Karpas-422 (cell line): Measurements from ENCODE around the gene COL19A1. TPM values are rescaled to one million over a fixed set of nuclear protein-coding genes. Genes with fewer than 3 reads are reported as not detected.

Source experiments
- DNase-seq: peaks from one replicate; pipeline ENCODE4 v3.0.0-alpha.2; 2015
- H2AFZ ChIP-seq: fragments of 200-600 bp; sonication (generic); 2 replicates; pipeline ENCODE4 v1.6.1; 2014; ENCODE audit warnings: antibody characterized with exemption, low read length, mixed read lengths
- H3K27ac ChIP-seq: fragments of 200-600 bp; sonication (generic); 2 replicates; pipeline ENCODE4 v1.5.1; 2014; ENCODE audit warnings: mild to moderate bottlenecking, low read length, moderate library complexity
- H3K27me3 ChIP-seq: fragments of 200-600 bp; sonication (generic); 2 replicates; pipeline ENCODE4 v1.6.1; 2014; ENCODE audit warnings: low read length, mixed read lengths
- H3K36me3 ChIP-seq: fragments of 200-600 bp; sonication (generic); 2 replicates; pipeline ENCODE4 v1.6.1; 2014; ENCODE audit warnings: low read length, mixed read lengths; ENCODE audit not compliant: insufficient read depth
- H3K4me1 ChIP-seq: fragments of 200-600 bp; sonication (generic); 2 replicates; pipeline ENCODE4 v1.6.1; 2014; ENCODE audit warnings: mild to moderate bottlenecking, low read length, mixed read lengths
- H3K4me2 ChIP-seq: fragments of 200-600 bp; sonication (generic); 2 replicates; pipeline ENCODE4 v1.6.1; 2014; ENCODE audit warnings: low read length, low read depth, mild to moderate bottlenecking; ENCODE audit not compliant: poor library complexity, severe bottlenecking
- H3K4me3 ChIP-seq: fragments of 200-600 bp; sonication (generic); 2 replicates; pipeline ENCODE4 v1.5.1; 2014; ENCODE audit warnings: mild to moderate bottlenecking, antibody characterized with exemption, low read length, mixed read lengths
- H3K79me2 ChIP-seq: fragments of 200-600 bp; sonication (generic); 2 replicates; pipeline ENCODE4 v1.6.1; 2014; ENCODE audit warnings: mild to moderate bottlenecking, low read length, mixed read lengths
- H3K9ac ChIP-seq: fragments of 200-600 bp; sonication (generic); 2 replicates; pipeline ENCODE4 v1.6.0; 2014; ENCODE audit warnings: low read length
- H3K9me2 ChIP-seq: fragments of 200-600 bp; sonication (generic), shearing (Covaris generic); replicated peaks from 2 replicates; pipeline ENCODE4 v1.6.0; 2014; ENCODE audit warnings: mild to moderate bottlenecking, low read length, moderate library complexity; ENCODE audit not compliant: insufficient read depth
- H3K9me3 ChIP-seq: fragments of 300-700, 200-600 bp; sonication (generic); 2 replicates; pipeline ENCODE4 v1.6.1; 2014; ENCODE audit warnings: low read length, mixed read lengths
- H4K20me1 ChIP-seq: fragments of 200-600 bp; sonication (generic); 2 replicates; pipeline ENCODE4 v1.6.1; 2014; ENCODE audit warnings: mild to moderate bottlenecking, antibody characterized with exemption, low read length, low read depth; ENCODE audit not compliant: insufficient read depth
- total RNA-seq: library from RNA; depleted of rRNA; stranded (reverse); fragments of >200 nt; shearing (Covaris generic); gene quantifications from 2 replicates; pipeline ENCODE4 v1.2.3, GENCODE V29; 2014; ENCODE audit warnings: low replicate concordance

COL19A1 gene
- total RNA-seq, 1 experiment from 2014 or later, result not detected

DNA sequence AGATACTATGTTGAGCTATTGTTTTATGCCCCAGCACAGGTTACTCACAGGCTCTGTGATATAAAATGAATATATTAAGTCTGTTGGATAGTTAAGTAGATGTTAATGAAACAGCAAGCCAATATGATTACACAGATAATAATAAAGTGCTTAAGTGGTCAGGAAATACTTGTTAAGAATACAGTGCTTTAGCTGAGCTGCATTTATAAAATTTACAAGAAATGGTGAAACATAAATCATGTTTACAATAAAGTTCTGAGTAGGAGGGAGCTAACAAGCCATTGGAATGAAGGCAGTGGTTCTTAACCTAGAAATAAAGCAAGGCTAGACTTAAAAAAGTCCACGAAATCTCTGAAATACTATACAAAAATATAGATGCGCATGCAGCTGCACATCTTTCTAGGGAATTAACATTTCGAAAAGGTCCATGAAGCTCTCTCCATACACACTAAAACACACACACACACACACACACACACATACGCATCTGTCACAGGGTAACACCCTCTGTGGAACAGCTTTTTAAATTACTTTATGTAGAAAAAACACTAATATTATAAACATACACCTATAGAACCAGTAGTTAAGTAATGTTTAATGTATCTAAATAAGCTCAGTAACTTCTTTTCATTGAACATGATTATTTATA lies 349.2 kb downstream of the COL19A1 start:
- H4K20me1 ChIP-seq, result no peaks in the 10 kb centered on the region
- no peak overlapping the region for H3K9ac ChIP-seq
- no peak overlapping the region for H3K4me2 ChIP-seq
- H3K9me3 ChIP-seq, result no peaks in the 10 kb centered on the region
- no peaks in the 10 kb centered on the region for H3K27me3 ChIP-seq
- no peak overlapping the region for H2AFZ ChIP-seq
- H3K4me3 ChIP-seq, result no peak overlapping the region
- DNase-seq, result no peak
- no peaks in the 10 kb centered on the region for H3K36me3 ChIP-seq
- no peaks in the 10 kb centered on the region for H3K9me2 ChIP-seq
- no peak overlapping the region for H3K27ac ChIP-seq
- H3K4me1 ChIP-seq, result no peaks in the 10 kb centered on the region
- H3K79me2 ChIP-seq, result no peaks in the 10 kb centered on the region

DNA sequence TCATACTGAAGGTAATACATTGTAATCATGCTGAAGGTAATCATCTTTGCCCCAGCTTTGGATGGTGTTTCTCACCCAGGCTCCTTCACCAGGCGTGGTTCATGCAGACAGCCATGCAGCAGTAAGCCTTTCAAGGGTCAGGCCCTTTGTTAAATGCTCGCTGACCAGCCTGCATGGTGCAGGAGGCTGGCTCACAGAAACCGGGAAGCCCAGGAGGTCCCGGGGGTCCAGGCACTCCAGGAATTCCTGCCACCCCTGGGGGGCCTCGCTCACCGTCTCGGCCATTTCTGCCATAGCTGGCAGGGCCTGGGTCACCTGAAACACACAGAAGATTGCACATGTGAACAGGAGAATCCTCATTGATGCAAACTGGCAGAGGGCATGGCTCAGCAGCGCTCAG lies 350.4 kb downstream of the COL19A1 start:
- no peaks in the 10 kb centered on the region for H3K4me1 ChIP-seq
- no peaks in the 10 kb centered on the region for H3K27me3 ChIP-seq
- no peaks in the 10 kb centered on the region for H3K79me2 ChIP-seq
- no peak overlapping the region for H3K4me2 ChIP-seq
- no peaks in the 10 kb centered on the region for H4K20me1 ChIP-seq
- H2AFZ ChIP-seq, result no peak overlapping the region
- no peak overlapping the region for H3K9ac ChIP-seq
- H3K27ac ChIP-seq, result no peak overlapping the region
- H3K9me2 ChIP-seq, result no peaks in the 10 kb centered on the region
- H3K4me3 ChIP-seq, result no peak overlapping the region
- no peak for DNase-seq
- no peaks in the 10 kb centered on the region for H3K9me3 ChIP-seq
- no peaks in the 10 kb centered on the region for H3K36me3 ChIP-seq

DNA sequence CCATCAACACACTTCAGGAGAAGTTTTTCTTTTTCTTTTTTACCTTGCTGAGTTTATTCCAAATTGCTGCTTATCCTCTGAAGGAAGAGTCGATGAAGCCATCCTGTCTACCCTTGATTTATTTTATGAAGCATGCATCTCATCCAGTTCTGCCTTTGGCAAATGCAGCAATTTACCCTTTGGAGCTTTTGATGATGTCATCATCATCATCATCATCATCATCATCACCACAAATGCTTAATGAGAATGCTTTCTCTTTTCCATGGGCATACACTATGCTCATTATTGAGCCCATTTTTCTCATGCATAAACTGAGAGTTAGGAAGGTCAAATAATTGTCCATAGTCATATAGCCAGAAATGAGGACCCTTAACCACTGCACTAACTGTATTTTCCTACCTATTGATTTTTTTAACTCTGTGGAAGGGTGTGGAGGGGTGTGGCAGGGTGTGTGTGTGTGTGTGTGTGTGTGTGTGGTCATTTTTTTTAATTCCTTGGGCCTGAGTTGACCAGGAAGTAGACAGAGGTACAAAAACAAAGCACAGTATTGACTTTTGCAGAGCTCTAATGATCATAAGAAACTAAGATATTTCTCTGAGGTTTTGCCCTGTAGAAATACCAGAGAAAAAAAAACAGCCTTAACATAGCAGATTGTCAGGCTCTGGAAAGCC lies 353.7 kb downstream of the COL19A1 start:
- Histone ChIP-seq H3K27me3 (no peaks in the 10 kb centered on the region), H3K9me2 (no peaks in the 10 kb centered on the region), H2AFZ (no peak overlapping the region), H3K4me2 (no peak overlapping the region), H3K27ac (no peak overlapping the region), H3K9me3 (no peaks in the 10 kb centered on the region), H3K36me3 (no peaks in the 10 kb centered on the region), H3K4me3 (no peak overlapping the region), H3K9ac (no peak overlapping the region), H4K20me1 (no peaks in the 10 kb centered on the region), H3K4me1 (no peaks in the 10 kb centered on the region), H3K79me2 (no peaks in the 10 kb centered on the region)
- no peak for DNase-seq

DNA sequence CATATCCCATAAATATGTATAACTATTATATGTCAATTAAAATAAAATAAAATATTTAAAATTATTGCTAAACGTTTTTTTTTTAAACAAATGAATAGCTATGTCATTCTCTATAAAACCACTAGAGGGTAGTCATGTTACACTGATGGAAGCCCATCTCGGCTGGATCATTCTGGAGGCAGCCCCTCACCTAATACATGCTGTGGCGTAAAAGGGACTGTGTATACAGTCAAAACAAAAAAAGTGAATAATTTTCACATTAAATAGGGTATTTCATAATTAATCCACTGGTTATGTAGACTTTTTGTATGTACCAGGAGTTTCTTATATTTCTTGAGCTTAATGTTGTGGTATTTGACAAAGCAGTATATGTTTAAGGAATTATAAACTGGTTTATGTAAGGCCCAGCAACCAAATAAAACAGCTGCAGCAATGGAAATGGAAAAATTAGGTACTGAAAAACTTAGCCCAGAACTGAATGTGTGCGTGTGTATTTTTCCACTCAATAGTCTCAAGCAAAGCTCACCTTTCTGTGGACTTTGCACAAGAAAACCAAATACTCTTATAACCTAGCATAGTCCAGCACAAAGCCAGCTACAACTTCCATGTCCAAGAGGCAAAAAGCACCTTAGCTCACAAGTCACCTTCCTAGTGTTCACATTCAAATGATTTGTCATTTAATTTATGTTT lies 354.8 kb downstream of the COL19A1 start:
- H3K4me2 ChIP-seq, result no peak overlapping the region
- no peaks in the 10 kb centered on the region for H4K20me1 ChIP-seq
- no peaks in the 10 kb centered on the region for H3K27me3 ChIP-seq
- H3K79me2 ChIP-seq, result no peaks in the 10 kb centered on the region
- no peak overlapping the region for H3K4me3 ChIP-seq
- peak; percentile 75 for DNase-seq
- H3K9ac ChIP-seq, result no peak overlapping the region
- no peaks in the 10 kb centered on the region for H3K36me3 ChIP-seq
- H3K9me3 ChIP-seq, result no peaks in the 10 kb centered on the region
- H2AFZ ChIP-seq, result no peak overlapping the region
- H3K4me1 ChIP-seq, result no peaks in the 10 kb centered on the region
- no peaks in the 10 kb centered on the region for H3K9me2 ChIP-seq
- no peak overlapping the region for H3K27ac ChIP-seq

DNA sequence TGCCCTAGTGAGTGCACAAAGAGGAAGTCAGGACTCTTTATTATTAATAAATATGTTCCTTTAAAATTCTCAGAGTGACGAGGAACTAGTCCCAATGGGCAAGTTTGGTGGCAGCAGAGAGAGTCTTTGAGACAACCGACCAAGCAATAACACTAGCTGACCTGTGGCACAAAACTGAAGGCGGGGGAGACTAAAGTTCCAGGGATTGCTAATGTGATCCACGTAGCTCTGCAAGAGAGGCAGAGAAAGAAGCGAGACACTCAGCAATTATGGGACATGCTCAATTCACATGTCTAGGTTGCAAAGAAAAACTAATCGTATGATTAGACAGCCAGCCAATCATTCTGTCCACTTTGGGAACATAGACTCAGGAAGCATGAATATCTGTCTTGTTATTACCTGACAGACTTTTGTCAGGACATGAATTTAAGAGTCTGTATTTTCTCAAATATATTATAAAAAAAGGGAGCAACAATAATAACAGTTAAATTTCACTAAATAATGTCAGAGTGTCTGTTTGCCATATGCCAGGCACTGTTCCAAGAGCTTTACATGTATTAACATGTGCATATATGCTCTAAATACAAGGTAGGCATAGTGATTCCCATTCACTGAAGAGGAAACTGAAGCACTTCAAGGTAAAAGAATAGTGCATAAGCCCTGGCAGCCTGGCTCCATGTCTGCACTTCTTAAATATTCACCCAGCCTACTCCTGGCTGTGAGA lies 355.5 kb downstream of the COL19A1 start:
- DNase-seq, result no peak
- no peak overlapping the region for H3K4me3 ChIP-seq
- no peaks in the 10 kb centered on the region for H3K4me1 ChIP-seq
- no peaks in the 10 kb centered on the region for H3K36me3 ChIP-seq
- no peak overlapping the region for H3K27ac ChIP-seq
- no peak overlapping the region for H2AFZ ChIP-seq
- H4K20me1 ChIP-seq, result no peaks in the 10 kb centered on the region
- no peaks in the 10 kb centered on the region for H3K9me3 ChIP-seq
- no peaks in the 10 kb centered on the region for H3K9me2 ChIP-seq
- no peak overlapping the region for H3K4me2 ChIP-seq
- H3K9ac ChIP-seq, result no peak overlapping the region
- H3K79me2 ChIP-seq, result no peaks in the 10 kb centered on the region
- no peaks in the 10 kb centered on the region for H3K27me3 ChIP-seq

DNA sequence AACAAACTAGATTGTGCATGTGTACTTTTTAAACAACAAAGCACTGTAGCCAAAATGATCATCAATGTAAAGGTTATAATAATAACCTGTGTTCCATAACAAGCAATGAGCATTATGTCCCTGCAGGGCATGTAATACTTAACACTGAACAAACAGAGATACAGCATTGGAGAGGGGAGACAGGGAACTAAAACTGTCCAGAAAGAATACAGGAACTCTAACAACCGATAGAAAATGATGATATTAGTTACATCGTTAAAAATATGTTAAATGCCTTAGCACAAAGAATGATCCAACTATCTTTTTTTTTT lies 356.0 kb downstream of the COL19A1 start:
- Histone ChIP-seq H2AFZ (no peak overlapping the region), H3K36me3 (no peaks in the 10 kb centered on the region), H3K9ac (no peak overlapping the region), H3K4me3 (no peak overlapping the region), H3K79me2 (no peaks in the 10 kb centered on the region), H3K9me3 (no peaks in the 10 kb centered on the region), H4K20me1 (no peaks in the 10 kb centered on the region), H3K4me1 (no peaks in the 10 kb centered on the region), H3K4me2 (no peak overlapping the region), H3K9me2 (no peaks in the 10 kb centered on the region), H3K27ac (no peak overlapping the region), H3K27me3 (no peaks in the 10 kb centered on the region)
- no peak for DNase-seq

DNA sequence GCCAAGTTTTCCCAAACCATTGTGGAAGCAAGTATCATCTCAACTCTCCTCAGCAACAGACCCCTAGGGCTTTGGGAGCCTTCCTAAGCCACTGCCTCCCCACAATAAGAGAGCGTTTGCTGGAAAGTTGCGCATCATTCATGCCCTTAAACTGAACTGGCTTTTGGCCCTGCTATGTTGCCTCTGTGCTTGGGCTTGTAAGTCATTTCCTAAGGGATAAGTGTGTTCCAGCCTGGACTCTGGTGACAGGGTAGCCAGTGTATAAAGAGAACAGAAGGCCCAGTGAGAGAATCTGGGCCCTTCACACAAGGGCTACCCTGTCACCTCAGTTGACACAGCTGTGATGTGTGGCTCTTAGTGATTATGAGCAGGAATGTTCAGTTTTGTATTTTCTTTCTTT lies 358.7 kb downstream of the COL19A1 start:
- Histone ChIP-seq H3K4me3 (no peak overlapping the region), H3K27me3 (no peaks in the 10 kb centered on the region), H3K79me2 (no peaks in the 10 kb centered on the region), H3K9me3 (no peaks in the 10 kb centered on the region), H3K27ac (no peak overlapping the region), H4K20me1 (no peaks in the 10 kb centered on the region), H2AFZ (no peak overlapping the region), H3K9me2 (no peaks in the 10 kb centered on the region), H3K9ac (no peak overlapping the region), H3K4me2 (no peak overlapping the region), H3K4me1 (no peaks in the 10 kb centered on the region), H3K36me3 (no peaks in the 10 kb centered on the region)
- no peak for DNase-seq

DNA sequence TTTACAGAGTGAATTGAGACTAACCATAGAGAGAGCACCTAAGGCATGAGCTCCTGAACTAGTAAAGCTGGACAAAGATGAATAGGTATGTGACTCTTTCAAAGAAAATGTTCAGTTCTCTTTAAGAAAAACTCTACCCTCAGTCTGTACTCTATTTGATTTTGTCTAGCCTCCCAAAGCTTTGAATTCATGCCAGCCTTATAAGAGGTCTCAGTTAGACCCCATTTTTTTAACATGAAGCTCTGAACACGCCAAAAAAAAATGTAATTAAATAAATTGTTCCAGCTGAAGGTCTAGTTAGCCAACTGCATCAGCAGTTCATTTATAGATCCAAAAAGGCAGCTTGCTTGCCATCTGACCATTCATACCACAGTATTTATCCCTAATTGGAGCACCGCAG lies 365.0 kb downstream of the COL19A1 start:
- H3K9me2 ChIP-seq, result no peaks in the 10 kb centered on the region
- no peak for DNase-seq
- no peak overlapping the region for H3K9ac ChIP-seq
- no peaks in the 10 kb centered on the region for H3K79me2 ChIP-seq
- H3K4me2 ChIP-seq, result no peak overlapping the region
- H3K9me3 ChIP-seq, result no peaks in the 10 kb centered on the region
- no peaks in the 10 kb centered on the region for H3K27me3 ChIP-seq
- H3K4me3 ChIP-seq, result no peak overlapping the region
- no peaks in the 10 kb centered on the region for H4K20me1 ChIP-seq
- H3K4me1 ChIP-seq, result no peaks in the 10 kb centered on the region
- H3K27ac ChIP-seq, result no peak overlapping the region
- no peaks in the 10 kb centered on the region for H3K36me3 ChIP-seq
- H2AFZ ChIP-seq, result no peak overlapping the region
